SU-DHL-6 (cell line): ENCODE data around the gene RSBN1L.

Experiments used
- EZH2phosphoT487 ChIP-seq: fragments of 200-600 bp; sonication (generic), shearing (Covaris generic); conservative IDR thresholded peaks from 2 replicates; pipeline ENCODE4 v1.6.1; 2018; ENCODE audit warnings: mild to moderate bottlenecking, antibody characterized with exemption, low read length, moderate library complexity, mixed read lengths
- TF ChIP-seq, protein P1 (sequence below): fragments of 200-600 bp; sonication (generic); IDR thresholded peaks from one replicate; pipeline ENCODE4 v1.5.1; 2017; ENCODE audit warnings: antibody characterized with exemption, mild to moderate bottlenecking, low read length, moderate library complexity; ENCODE audit not compliant: insufficient read depth, poor library complexity, severe bottlenecking

DNA sequence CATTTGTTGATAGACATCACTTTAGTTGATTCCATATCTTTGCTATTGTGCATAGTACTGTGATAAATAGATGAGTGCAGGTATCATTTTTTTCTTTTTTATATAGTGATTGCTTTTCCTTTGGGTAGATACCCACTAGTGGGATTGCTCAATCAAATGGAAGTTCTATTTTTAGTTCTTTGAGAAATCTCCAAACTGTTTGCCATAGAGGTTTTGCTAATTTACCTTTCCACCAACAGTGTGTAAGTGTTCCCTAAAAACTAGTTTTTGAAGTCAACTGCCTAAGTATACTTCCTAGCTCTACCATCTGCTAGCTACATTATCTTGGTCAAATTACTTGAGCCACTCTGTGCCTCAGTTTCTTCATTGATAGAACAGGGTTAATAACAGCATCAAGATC is 31.5 kb upstream of the RSBN1L start:
- TF ChIP-seq, protein P1, sequence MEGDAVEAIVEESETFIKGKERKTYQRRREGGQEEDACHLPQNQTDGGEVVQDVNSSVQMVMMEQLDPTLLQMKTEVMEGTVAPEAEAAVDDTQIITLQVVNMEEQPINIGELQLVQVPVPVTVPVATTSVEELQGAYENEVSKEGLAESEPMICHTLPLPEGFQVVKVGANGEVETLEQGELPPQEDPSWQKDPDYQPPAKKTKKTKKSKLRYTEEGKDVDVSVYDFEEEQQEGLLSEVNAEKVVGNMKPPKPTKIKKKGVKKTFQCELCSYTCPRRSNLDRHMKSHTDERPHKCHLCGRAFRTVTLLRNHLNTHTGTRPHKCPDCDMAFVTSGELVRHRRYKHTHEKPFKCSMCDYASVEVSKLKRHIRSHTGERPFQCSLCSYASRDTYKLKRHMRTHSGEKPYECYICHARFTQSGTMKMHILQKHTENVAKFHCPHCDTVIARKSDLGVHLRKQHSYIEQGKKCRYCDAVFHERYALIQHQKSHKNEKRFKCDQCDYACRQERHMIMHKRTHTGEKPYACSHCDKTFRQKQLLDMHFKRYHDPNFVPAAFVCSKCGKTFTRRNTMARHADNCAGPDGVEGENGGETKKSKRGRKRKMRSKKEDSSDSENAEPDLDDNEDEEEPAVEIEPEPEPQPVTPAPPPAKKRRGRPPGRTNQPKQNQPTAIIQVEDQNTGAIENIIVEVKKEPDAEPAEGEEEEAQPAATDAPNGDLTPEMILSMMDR, result no peak
- no peak for TF ChIP-seq EZH2phosphoT487
